ENCODE measurements around the gene RFC4. TPM values are rescaled to one million over a fixed set of nuclear protein-coding genes. Genes with fewer than 3 reads are reported as not detected.

Gene RFC4
- total and polyA plus RNA-seq, 9 of the 15 experiments (the other 6 are each of a cell fraction or from before 2014, with no cell fraction given) = 105 to 227 (median 180) TPM

GRCh38 chr3:186806089-186807055 is at the start of gene RFC4 (continued):
- TF ChIP-seq AFF4 (CRISPR knock-in tag; IDR thresholded peaks at IDR 0.05) (no peak; the same call in 1 of the 2 replicates), LCOR (CRISPR knock-in tag; IDR thresholded peaks at IDR 0.05) (peak; percentile 90), CSDE1 (IDR thresholded peaks at IDR 0.05) (no peak; a peak in 1 of 4 replicates), RB1 (IDR thresholded peaks at IDR 0.05; ENCODE audit: low read depth) (peak; percentile 94), RBBP5 (IDR thresholded peaks at IDR 0.05; ENCODE audit: borderline replicate concordance, insufficient read depth, low read length, poor library complexity, severe bottlenecking) (peak; percentile 89), ZNF740 (CRISPR knock-in tag; IDR thresholded peaks at IDR 0.05) (0 out of 2 replicates have a peak, but pooled peaks have one; percentile 57), ZNF740 (tag; IDR thresholded peaks at IDR 0.05) (no peak), FOXJ2 (tag; IDR thresholded peaks at IDR 0.05) (peak; percentile 61; the same call in 1 of the 2 replicates), MXI1 (IDR thresholded peaks at IDR 0.05; ENCODE audit: low read depth, low read length) (peak; percentile 53; the same call in 1 of the 2 replicates), ZKSCAN3 (CRISPR knock-in tag; IDR thresholded peaks at IDR 0.05) (no peak), ZNF316 (IDR thresholded peaks at IDR 0.05) (0 out of 2 replicates have a peak, but pooled peaks have one; percentile 17)
- TF ChIP-seq, protein P1, sequence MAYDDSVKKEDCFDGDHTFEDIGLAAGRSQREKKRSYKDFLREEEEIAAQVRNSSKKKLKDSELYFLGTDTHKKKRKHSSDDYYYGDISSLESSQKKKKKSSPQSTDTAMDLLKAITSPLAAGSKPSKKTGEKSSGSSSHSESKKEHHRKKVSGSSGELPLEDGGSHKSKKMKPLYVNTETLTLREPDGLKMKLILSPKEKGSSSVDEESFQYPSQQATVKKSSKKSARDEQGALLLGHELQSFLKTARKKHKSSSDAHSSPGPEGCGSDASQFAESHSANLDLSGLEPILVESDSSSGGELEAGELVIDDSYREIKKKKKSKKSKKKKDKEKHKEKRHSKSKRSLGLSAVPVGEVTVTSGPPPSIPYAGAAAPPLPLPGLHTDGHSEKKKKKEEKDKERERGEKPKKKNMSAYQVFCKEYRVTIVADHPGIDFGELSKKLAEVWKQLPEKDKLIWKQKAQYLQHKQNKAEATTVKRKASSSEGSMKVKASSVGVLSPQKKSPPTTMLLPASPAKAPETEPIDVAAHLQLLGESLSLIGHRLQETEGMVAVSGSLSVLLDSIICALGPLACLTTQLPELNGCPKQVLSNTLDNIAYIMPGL (CRISPR knock-in tag; IDR thresholded peaks at IDR 0.05) = peak; percentile 85; the same call in 1 of the 2 replicates
- TF ChIP-seq, protein P2, sequence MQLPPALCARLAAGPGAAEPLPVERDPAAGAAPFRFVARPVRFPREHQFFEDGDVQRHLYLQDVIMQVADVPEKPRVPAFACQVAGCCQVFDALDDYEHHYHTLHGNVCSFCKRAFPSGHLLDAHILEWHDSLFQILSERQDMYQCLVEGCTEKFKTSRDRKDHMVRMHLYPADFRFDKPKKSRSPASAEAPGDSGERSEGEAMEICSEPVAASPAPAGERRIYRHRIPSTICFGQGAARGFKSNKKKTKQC (CRISPR knock-in tag; IDR thresholded peaks at IDR 0.05) = peak; percentile 85
- TF ChIP-seq, protein P3, sequence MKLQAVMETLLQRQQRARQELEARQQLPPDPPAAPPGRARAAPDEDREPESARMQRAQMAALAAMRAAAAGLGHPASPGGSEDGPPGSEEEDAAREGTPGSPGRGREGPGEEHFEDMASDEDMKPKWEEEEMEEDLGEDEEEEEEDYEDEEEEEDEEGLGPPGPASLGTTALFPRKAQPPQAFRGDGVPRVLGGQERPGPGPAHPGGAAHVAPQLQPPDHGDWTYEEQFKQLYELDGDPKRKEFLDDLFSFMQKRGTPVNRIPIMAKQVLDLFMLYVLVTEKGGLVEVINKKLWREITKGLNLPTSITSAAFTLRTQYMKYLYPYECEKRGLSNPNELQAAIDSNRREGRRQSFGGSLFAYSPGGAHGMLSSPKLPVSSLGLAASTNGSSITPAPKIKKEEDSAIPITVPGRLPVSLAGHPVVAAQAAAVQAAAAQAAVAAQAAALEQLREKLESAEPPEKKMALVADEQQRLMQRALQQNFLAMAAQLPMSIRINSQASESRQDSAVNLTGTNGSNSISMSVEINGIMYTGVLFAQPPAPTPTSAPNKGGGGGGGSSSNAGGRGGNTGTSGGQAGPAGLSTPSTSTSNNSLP (IDR thresholded peaks at IDR 0.05; ENCODE audit: borderline replicate concordance, low read depth, low read length) = 0 out of 2 replicates have a peak, but pooled peaks have one; percentile 24
- TF ChIP-seq, protein P4, sequence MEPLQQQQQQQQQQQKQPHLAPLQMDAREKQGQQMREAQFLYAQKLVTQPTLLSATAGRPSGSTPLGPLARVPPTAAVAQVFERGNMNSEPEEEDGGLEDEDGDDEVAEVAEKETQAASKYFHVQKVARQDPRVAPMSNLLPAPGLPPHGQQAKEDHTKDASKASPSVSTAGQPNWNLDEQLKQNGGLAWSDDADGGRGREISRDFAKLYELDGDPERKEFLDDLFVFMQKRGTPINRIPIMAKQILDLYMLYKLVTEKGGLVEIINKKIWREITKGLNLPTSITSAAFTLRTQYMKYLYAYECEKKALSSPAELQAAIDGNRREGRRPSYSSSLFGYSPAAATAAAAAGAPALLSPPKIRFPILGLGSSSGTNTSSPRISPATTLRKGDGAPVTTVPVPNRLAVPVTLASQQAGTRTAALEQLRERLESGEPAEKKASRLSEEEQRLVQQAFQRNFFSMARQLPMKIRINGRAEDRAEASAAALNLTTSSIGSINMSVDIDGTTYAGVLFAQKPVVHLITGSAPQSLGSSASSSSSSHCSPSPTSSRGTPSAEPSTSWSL (CRISPR knock-in tag; IDR thresholded peaks at IDR 0.05; ENCODE audit: borderline replicate concordance) = no peak

Measured in K562 (cell line).